GM19351 (cell line): Measurements from ENCODE around the gene SLC6A9.

ENCODE experiments used
- ATAC-seq: cut with Tn5 transposase; IDR thresholded peaks from one replicate; pipeline ENCODE4 v1.9.1; 2021; ENCODE audit warnings: mild to moderate bottlenecking, moderate library complexity; ENCODE audit not compliant: unreplicated experiment

SLC6A9 gene

GRCh38 chr1:44031252-44032169 is at the start of gene SLC6A9:
TSS of gene SLC6A9 (minus strand) at chr1:44031462. CDS start at chr1:44024277, 7,185 bp downstream.
- ATAC-seq = no peak

GRCh38 chr1:44079566-44079965 is 48.3 kb upstream of the SLC6A9 start:
- no peak for ATAC-seq

- no peak for ATAC-seq
Measured at GRCh38 chr1:44078104-44078503, 46.8 kb upstream of the SLC6A9 start.

- ATAC-seq = no peak
Measured at GRCh38 chr1:44077421-44077820, 46.2 kb upstream of the SLC6A9 start.

- no peak for ATAC-seq
Measured at GRCh38 chr1:44076066-44076465, 44.8 kb upstream of the SLC6A9 start.

GRCh38 chr1:44074415-44074814 is 43.2 kb upstream of the SLC6A9 start:
- no peak for ATAC-seq

GRCh38 chr1:44073528-44073927 is 42.3 kb upstream of the SLC6A9 start:
- ATAC-seq = no peak

- no peak for ATAC-seq
Measured at GRCh38 chr1:44072821-44073220, 41.6 kb upstream of the SLC6A9 start.

GRCh38 chr1:44072204-44072603 is 40.9 kb upstream of the SLC6A9 start:
- no peak for ATAC-seq

- ATAC-seq = no peak
Measured at GRCh38 chr1:44071461-44071860, 40.2 kb upstream of the SLC6A9 start.

GRCh38 chr1:44068442-44068921 is 37.2 kb upstream of the SLC6A9 start:
- ATAC-seq = peak; percentile 71

- ATAC-seq = no peak
Measured at GRCh38 chr1:44067266-44068250, 36.3 kb upstream of the SLC6A9 start.

- ATAC-seq = no peak
Measured at GRCh38 chr1:44062656-44063179, 31.5 kb upstream of the SLC6A9 start.

- ATAC-seq = no peak
Measured at GRCh38 chr1:44061857-44062256, 30.6 kb upstream of the SLC6A9 start.

GRCh38 chr1:44060830-44061267 is 29.6 kb upstream of the SLC6A9 start:
- no peak for ATAC-seq

GRCh38 chr1:44059664-44060355 is 28.5 kb upstream of the SLC6A9 start:
- ATAC-seq = no peak

GRCh38 chr1:44059212-44059611 is 27.9 kb upstream of the SLC6A9 start:
- ATAC-seq = no peak

- no peak for ATAC-seq
Measured at GRCh38 chr1:44057293-44057692, 26.0 kb upstream of the SLC6A9 start.

- no peak for ATAC-seq
Measured at GRCh38 chr1:44053394-44053793, 22.1 kb upstream of the SLC6A9 start.

- ATAC-seq = no peak
Measured at GRCh38 chr1:44050261-44050660, 19.0 kb upstream of the SLC6A9 start.
